A549 (cell line): ENCODE results near the gene SCG5. TPM values are rescaled to one million over a fixed set of nuclear protein-coding genes. Genes with fewer than 3 reads are reported as not detected.

ENCODE experiments used
- ATAC-seq, 2 experiments: fragments of 200-7000 bp in 1 of 2; fragments of >200 bp in 1 of 2; cut with Nextera tagmentation in 1 of 2; cut with Tn5 transposase in 1 of 2; 3 replicates each; pipeline versions ENCODE4 v1.8.0 to v1.9.1; 2018 to 2020; ENCODE audit warnings: mild to moderate bottlenecking in 1 of 2, moderate library complexity in 1 of 2
- CTCF ChIA-PET: fragments of 300-600 bp; sonication (Branson Sonifier 250); formaldehyde crosslinking; extraction: SDS; loops from one replicate; lab custom pipeline; 2021; ENCODE audit warnings: antibody characterized with exemption, inconsistent platforms; lab: Yijun Ruan, JAX
- POLR2A ChIA-PET: fragments of 350-600 bp; formaldehyde crosslinking; extraction: SDS; loops from one replicate; lab custom pipeline; 2021; ENCODE audit warnings: antibody characterized with exemption, inconsistent platforms; lab: Yijun Ruan, JAX
- DNase-seq, 2 experiments: peaks; one replicate each; pipeline versions ENCODE4 v3.0.0 to v3.0.0-alpha.2; 2011 to 2016; ENCODE audit warnings: low read depth in 1 of 2, low spot score in 1 of 2
- FAIRE-seq: peaks from 2 replicates; lab custom pipeline; 2011; peaks lifted over from hg19 to GRCh38; lab: Jason Lieb, UNC
- H3K27ac ChIP-seq, 2 experiments: fragments of >200 bp; sonication (Bioruptor Twin); formaldehyde crosslinking; 3 replicates each; pipeline ENCODE4 v1.5.1; 2016 to 2017
- H3K4me1 ChIP-seq: fragments of >200 bp; sonication (Bioruptor Twin); formaldehyde crosslinking; 3 replicates; pipeline ENCODE4 v1.6.1; 2016
- H3K4me2 ChIP-seq: fragments of >200 bp; sonication (Bioruptor Twin); formaldehyde crosslinking; 3 replicates; pipeline ENCODE4 v1.6.1; 2016
- H3K4me3 ChIP-seq: fragments of >200 bp; sonication (Bioruptor Twin); formaldehyde crosslinking; 3 replicates; pipeline ENCODE4 v1.5.1; 2016
- H3K9me3 ChIP-seq: fragments of >200 bp; sonication (Bioruptor Twin); formaldehyde crosslinking; 3 replicates; pipeline ENCODE4 v1.6.1; 2016
- ATOH8 ChIP-seq: fragments of 250-450 bp; sonication (Bioruptor Pico); IDR thresholded peaks from 2 replicates; pipeline ENCODE4 v1.5.0; 2020; ENCODE audit warnings: low read depth, mild to moderate bottlenecking, moderate library complexity
- BCL3 ChIP-seq: fragments of >200 bp; sonication (Bioruptor Twin); formaldehyde crosslinking; IDR thresholded peaks from 3 replicates; pipeline ENCODE4 v1.6.1; 2016
- CEBPB ChIP-seq, 2 experiments: fragments of >200 bp in 1 of 2; sonication (Bioruptor Twin) in 1 of 2; formaldehyde crosslinking in 1 of 2; IDR thresholded peaks; 2 replicates each; pipeline ENCODE4 v1.6.1; 2012 to 2016
- CTCF ChIP-seq: fragments of >200 bp; sonication (Bioruptor Twin); formaldehyde crosslinking; IDR thresholded peaks from 3 replicates; pipeline ENCODE4 v1.5.1; 2016
- EHMT2 ChIP-seq: fragments of 200-600 bp; sonication (generic); IDR thresholded peaks from 2 replicates; pipeline ENCODE4 v1.6.1; 2016; ENCODE audit warnings: antibody characterized with exemption, low read depth, mild to moderate bottlenecking, moderate library complexity
- EP300 ChIP-seq, 2 experiments: fragments of >200 bp; sonication (Bioruptor Twin); formaldehyde crosslinking; IDR thresholded peaks; 2 replicates in 1 of 2; 3 replicates in 1 of 2; pipeline ENCODE4 v1.6.1; 2016 to 2017
- ESRRA ChIP-seq: fragments of 150-350 bp; IDR thresholded peaks from 2 replicates; pipeline ENCODE4 v1.6.1; 2014; ENCODE audit warnings: mild to moderate bottlenecking, low read length, borderline replicate concordance
- FOSB ChIP-seq: fragments of 250-450 bp; sonication (Bioruptor Pico); IDR thresholded peaks from 2 replicates; pipeline ENCODE4 v1.5.0; 2020; ENCODE audit warnings: mild to moderate bottlenecking, moderate library complexity
- GATA3 ChIP-seq: IDR thresholded peaks from 2 replicates; pipeline ENCODE4 v1.6.1; 2012; ENCODE audit warnings: borderline replicate concordance
- HDAC2 ChIP-seq: fragments of 200-600 bp; sonication (generic); IDR thresholded peaks from 2 replicates; pipeline ENCODE4 v1.6.1; 2016
- HES2 ChIP-seq: fragments of >200 bp; sonication (Bioruptor Twin); formaldehyde crosslinking; IDR thresholded peaks from 2 replicates; pipeline ENCODE4 v1.6.1; 2016
- HEYL ChIP-seq: fragments of 250-450 bp; sonication (Bioruptor Pico); IDR thresholded peaks from 2 replicates; pipeline ENCODE4 v1.8.0; 2021; ENCODE audit warnings: mild to moderate bottlenecking, moderate library complexity
- HOXA7 ChIP-seq: fragments of 250-450 bp; sonication (Bioruptor Pico); IDR thresholded peaks from 2 replicates; pipeline ENCODE4 v1.5.0; 2020; ENCODE audit warnings: mild to moderate bottlenecking, moderate library complexity
- JUN ChIP-seq, 2 experiments: fragments of >200 bp; sonication (Bioruptor Twin); formaldehyde crosslinking; IDR thresholded peaks; 2 replicates in 1 of 2; 3 replicates in 1 of 2; pipeline ENCODE4 v1.6.1; 2016 to 2017
- JUNB ChIP-seq: fragments of >200 bp; sonication (Bioruptor Twin); formaldehyde crosslinking; IDR thresholded peaks from 2 replicates; pipeline ENCODE4 v1.6.1; 2016
- MAX ChIP-seq: IDR thresholded peaks from 2 replicates; pipeline ENCODE4 v1.6.1; 2012
- MYC ChIP-seq: IDR thresholded peaks from 2 replicates; pipeline ENCODE4 v1.6.1; 2012; ENCODE audit warnings: mild to moderate bottlenecking, inconsistent platforms, low read length, improper control_type of control experiment, borderline replicate concordance
- NPAS2 ChIP-seq: fragments of 250-450 bp; sonication (Bioruptor Pico); IDR thresholded peaks from 2 replicates; pipeline ENCODE4 v1.8.0; 2022; ENCODE audit warnings: mild to moderate bottlenecking, moderate library complexity, borderline replicate concordance
- PHF8 ChIP-seq: fragments of 200-600 bp; sonication (generic); IDR thresholded peaks from 2 replicates; pipeline ENCODE4 v1.6.1; 2016; ENCODE audit warnings: low read depth, mild to moderate bottlenecking, antibody characterized with exemption, moderate library complexity, borderline replicate concordance
- POLR2A ChIP-seq: IDR thresholded peaks from 2 replicates; pipeline ENCODE4 v1.6.1; 2012; ENCODE audit warnings: mild to moderate bottlenecking, low read length
- RARB ChIP-seq: fragments of 250-450 bp; sonication (Bioruptor Pico); IDR thresholded peaks from 2 replicates; pipeline ENCODE4 v1.8.0; 2021; ENCODE audit warnings: mild to moderate bottlenecking, moderate library complexity
- RNF2 ChIP-seq: fragments of 200-600 bp; sonication (generic); IDR thresholded peaks from 2 replicates; pipeline ENCODE4 v1.6.1; 2016; ENCODE audit warnings: low read depth, mild to moderate bottlenecking, antibody characterized with exemption, moderate library complexity, borderline replicate concordance
- SMC3 ChIP-seq: fragments of >200 bp; sonication (Bioruptor Twin); formaldehyde crosslinking; IDR thresholded peaks from 3 replicates; pipeline ENCODE4 v1.6.1; 2018; ENCODE audit warnings: inconsistent platforms
- SREBF2 ChIP-seq: fragments of 450-650 bp; IDR thresholded peaks from 2 replicates; pipeline ENCODE4 v1.6.1; 2014; ENCODE audit warnings: mild to moderate bottlenecking, moderate library complexity
- TFCP2L1 ChIP-seq: fragments of 250-450 bp; sonication (Bioruptor Pico); IDR thresholded peaks from 2 replicates; pipeline ENCODE4 v1.5.0; 2021; ENCODE audit warnings: mild to moderate bottlenecking
- TP53 ChIP-seq: fragments of 250-450 bp; sonication (Bioruptor Pico); IDR thresholded peaks from 2 replicates; pipeline ENCODE4 v1.5.0; 2021; ENCODE audit warnings: mild to moderate bottlenecking, moderate library complexity
- ZFP36 ChIP-seq: fragments of 450-650 bp; IDR thresholded peaks from 2 replicates; pipeline ENCODE4 v1.6.1; 2014; ENCODE audit warnings: borderline replicate concordance; ENCODE audit not compliant: partially characterized antibody
- ZSCAN20 ChIP-seq: fragments of 250-450 bp; sonication (Bioruptor Pico); IDR thresholded peaks from 2 replicates; pipeline ENCODE4 v1.8.0; 2022; ENCODE audit warnings: mild to moderate bottlenecking, moderate library complexity
- WGBS: methylation state at CpG from one replicate; pipeline ENCODE4 v1.1.6; 2017; ENCODE audit errors: missing lambda C conversion rate; 5-methylcytosine and 5-hydroxymethylcytosine counted together
- polyA plus RNA-seq, 4 experiments: library from polyadenylated mRNA; depleted of rRNA in 3 of 4; stranded (reverse); fragments of >200 nt; fragmentation: RNase III in 1 of 4; extraction: RNeasy Plus Mini Kit Qiagen cat#74134 plus additional on column Dnase treatment in 1 of 4; gene quantifications; 2 replicates in 3 of 4; 3 replicates in 1 of 4; pipeline ENCODE4 v1.2.3, GENCODE V29; 2011 to 2017

SCG5 gene
- polyA plus RNA-seq, 2 of the 4 experiments (the other 2 are of a cell fraction), result 1.4 to 9.4 TPM

GRCh38 chr15:32698773-32699390 lies 57.4 kb downstream of the SCG5 start:
- ChIA-PET POLR2A (no interaction called here), CTCF (interaction anchor here (0.7 to 1.3 kb wide), 5 partner anchors 11 to 297 kb away, joined by 3 to 4 read pairs (median 3); no protein-coding TSS in a partner anchor)
- DNase-seq (no peak), ATAC-seq (0 out of 6 replicates have a peak, but pooled peaks of 1 of the 2 experiments have one; percentile 19), FAIRE-seq (no peak)
- Histone ChIP-seq H3K9me3 (no peaks in the 10 kb centered on the region), H3K4me1 (no peaks in the 10 kb centered on the region), H3K27ac (no peak overlapping the region), H3K4me3 (no peak overlapping the region), H3K4me2 (no peak overlapping the region)
- TF ChIP-seq RARB (CRISPR knock-in tag) (no peak), ATOH8 (CRISPR knock-in tag) (no peak), EHMT2 (no peak), FOSB (CRISPR knock-in tag) (no peak), MAX (no peak), RNF2 (no peak), GATA3 (no peak), JUN (IDR thresholded peaks at IDR 0.05) (no peak), EP300 (IDR thresholded peaks at IDR 0.05) (no peak), TP53 (CRISPR knock-in tag) (no peak), HEYL (CRISPR knock-in tag) (no peak), POLR2A (no peak), ZFP36 (no peak)
- WGBS, result 69% methylated on average over 5 of the region's 5 CpGs

- no peaks in the 10 kb centered on the region for H3K4me1 ChIP-seq
- H3K4me2 ChIP-seq, result no peak overlapping the region
- POLR2A ChIA-PET, result no interaction called here
- DNase-seq (no peak), ATAC-seq (no peak), FAIRE-seq (no peak)
- CTCF ChIA-PET, result interaction anchor here (0.9 to 1.6 kb wide), 6 partner anchors 9 to 143 kb away, joined by 3 to 7 read pairs (median 4); no protein-coding TSS in a partner anchor
- H3K9me3 ChIP-seq, result no peaks in the 10 kb centered on the region
- H3K4me3 ChIP-seq, result no peak overlapping the region
- H3K27ac ChIP-seq, result no peak overlapping the region
- WGBS, result 85% methylated on average over 14 of the region's 14 CpGs
- TF ChIP-seq JUNB (no peak), HOXA7 (CRISPR knock-in tag) (no peak), ZFP36 (no peak), TFCP2L1 (no peak), SMC3 (no peak), GATA3 (no peak), MYC (no peak), BCL3 (no peak), NPAS2 (no peak), CEBPB (IDR thresholded peaks at IDR 0.05) (no peak), SREBF2 (no peak)
These were observed 59.1 kb downstream of the SCG5 start for GRCh38 chr15:32700501-32701150.

GRCh38 chr15:32701863-32702262 lies 60.4 kb downstream of the SCG5 start:
- ATAC-seq (no peak), FAIRE-seq (no peak), DNase-seq (no peak)
- 53% methylated on average over 3 of the region's 3 CpGs for WGBS
- no peak overlapping the region for H3K4me3 ChIP-seq
- ChIA-PET CTCF (interaction anchor here (1.0 kb wide), 1 partner anchor 118 kb away, joined by 3 read pairs; no protein-coding TSS in a partner anchor), POLR2A (no interaction called here)
- no peak overlapping the region for H3K4me2 ChIP-seq
- H3K9me3 ChIP-seq, result no peaks in the 10 kb centered on the region
- TF ChIP-seq MAX, result no peak
- TF ChIP-seq PHF8, result no peak
- TF ChIP-seq ZSCAN20 (CRISPR knock-in tag), result no peak
- no peak for TF ChIP-seq CTCF
- TF ChIP-seq JUN (IDR thresholded peaks at IDR 0.05), result no peak
- TF ChIP-seq POLR2A, result no peak
- TF ChIP-seq TP53 (CRISPR knock-in tag), result no peak
- TF ChIP-seq RNF2, result no peak
- no peak for TF ChIP-seq HES2
- no peak for TF ChIP-seq NPAS2
- TF ChIP-seq HDAC2, result no peak
- TF ChIP-seq ESRRA, result no peak
- no peaks in the 10 kb centered on the region for H3K4me1 ChIP-seq
- H3K27ac ChIP-seq, result no peak overlapping the region
